AG08396 (cell line): Measurements from ENCODE around the gene MRPL20.

ENCODE experiments used
- DNase-seq: peaks from one replicate; pipeline ENCODE4 v3.0.0; 2012; ENCODE audit warnings: low spot score, mixed read lengths

MRPL20 gene

DNA sequence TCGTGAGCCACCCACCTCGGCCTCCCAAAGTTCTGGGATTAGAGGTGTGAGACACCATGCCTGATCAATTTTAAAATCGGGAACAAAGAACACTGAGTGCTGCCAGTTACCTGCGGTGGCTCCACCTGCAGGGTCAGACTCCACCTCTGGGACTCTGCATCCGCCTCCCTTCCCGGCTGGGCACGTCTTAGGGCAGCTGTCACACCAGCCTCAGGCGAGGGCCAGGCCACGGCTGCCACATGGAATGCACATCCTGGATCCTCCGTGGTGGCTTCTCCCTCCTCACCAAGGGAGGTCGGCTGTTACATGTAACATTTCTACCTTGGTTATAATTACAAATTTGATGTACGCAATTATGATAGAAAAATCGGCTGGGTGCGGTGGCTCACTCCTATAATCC is 42.8 kb downstream of the MRPL20 start:
- DNase-seq, result no peak

DNA sequence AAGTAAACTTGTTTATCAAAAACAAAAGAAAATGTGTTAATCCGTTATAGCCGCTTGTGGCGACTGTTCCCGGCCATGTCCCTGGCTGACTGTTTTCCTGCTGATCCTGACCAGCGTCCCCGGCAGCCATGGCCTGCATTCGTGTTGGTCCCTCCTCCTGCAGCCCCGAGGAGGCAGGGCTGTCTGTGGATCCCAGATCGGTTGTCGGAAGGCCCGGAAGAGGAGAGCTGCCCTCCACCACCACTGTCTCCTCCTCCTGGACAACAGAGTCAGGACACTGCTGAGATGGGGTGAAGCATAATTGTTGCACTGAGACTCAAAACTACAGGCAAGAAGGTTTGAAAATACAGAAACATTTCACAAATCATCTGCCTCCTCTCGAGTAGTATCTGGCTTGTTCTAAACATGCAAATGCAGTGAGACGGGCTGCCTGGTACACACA is 45.1 kb downstream of the MRPL20 start:
- DNase-seq, result peak; percentile 82

DNA sequence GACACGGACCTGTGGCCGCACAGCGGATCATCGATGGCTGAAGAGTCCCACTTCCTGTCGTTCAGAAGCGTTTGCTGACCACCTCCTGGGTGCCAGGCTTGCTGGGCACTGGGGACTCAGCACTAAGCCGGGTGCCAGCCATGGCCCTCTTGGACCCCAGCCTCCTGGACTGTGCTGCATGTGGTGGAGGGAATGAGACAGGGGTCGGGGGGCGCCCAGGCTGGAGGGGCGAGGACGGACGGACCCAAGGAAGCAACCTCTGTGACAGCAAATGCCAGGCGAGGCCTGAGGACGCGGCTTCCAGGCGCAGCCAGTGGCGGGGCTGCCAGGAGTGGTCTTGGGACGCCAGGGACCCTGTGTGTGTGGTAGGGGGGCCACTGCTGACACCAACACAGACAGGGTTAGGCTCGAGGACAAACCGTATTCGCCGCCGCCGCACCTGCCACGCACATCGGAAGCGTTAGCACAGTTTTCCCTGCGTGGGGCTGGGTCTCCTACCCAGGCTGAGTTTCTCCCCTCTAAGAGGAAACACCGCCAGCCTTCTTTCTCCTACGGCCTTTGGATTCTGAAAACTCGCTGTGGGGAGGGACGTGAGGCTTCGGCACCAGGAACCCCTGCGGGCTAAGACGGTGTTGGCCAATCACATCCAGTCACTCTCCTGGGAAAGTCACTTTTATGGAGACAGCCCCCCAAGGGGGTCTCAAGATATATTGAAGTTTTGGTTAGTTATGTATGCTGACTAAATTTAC is 45.7 kb downstream of the MRPL20 start:
- DNase-seq, result no peak

DNA sequence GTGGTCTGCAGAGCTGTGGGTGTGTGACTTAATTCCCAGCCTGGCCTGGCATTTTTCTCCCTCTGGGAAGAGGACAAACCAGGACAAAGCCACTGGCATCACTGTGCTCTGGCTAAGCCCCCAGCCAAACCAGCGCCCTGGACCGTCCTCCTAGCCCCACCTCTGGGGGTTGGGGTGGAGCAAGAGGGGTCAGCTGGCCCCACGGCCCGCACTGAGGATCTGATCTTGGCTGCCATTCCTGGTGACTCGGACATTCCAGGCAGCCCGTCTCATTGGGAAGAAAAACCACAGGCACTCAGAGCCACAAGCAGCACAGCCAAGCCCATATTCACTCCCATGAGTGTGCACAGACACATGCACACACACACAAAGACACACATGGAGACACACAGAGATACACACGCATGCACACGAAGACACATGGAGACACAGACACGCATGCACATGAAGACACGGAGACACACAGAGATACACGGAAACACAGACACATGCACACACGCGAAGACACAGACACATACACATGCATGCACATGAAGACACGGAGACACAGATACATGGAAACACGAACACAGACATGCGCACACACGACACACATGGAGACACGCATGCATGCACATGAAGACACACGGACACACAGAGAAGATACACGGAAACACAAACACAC is 46.5 kb downstream of the MRPL20 start:
- peak; percentile 95 for DNase-seq

DNA sequence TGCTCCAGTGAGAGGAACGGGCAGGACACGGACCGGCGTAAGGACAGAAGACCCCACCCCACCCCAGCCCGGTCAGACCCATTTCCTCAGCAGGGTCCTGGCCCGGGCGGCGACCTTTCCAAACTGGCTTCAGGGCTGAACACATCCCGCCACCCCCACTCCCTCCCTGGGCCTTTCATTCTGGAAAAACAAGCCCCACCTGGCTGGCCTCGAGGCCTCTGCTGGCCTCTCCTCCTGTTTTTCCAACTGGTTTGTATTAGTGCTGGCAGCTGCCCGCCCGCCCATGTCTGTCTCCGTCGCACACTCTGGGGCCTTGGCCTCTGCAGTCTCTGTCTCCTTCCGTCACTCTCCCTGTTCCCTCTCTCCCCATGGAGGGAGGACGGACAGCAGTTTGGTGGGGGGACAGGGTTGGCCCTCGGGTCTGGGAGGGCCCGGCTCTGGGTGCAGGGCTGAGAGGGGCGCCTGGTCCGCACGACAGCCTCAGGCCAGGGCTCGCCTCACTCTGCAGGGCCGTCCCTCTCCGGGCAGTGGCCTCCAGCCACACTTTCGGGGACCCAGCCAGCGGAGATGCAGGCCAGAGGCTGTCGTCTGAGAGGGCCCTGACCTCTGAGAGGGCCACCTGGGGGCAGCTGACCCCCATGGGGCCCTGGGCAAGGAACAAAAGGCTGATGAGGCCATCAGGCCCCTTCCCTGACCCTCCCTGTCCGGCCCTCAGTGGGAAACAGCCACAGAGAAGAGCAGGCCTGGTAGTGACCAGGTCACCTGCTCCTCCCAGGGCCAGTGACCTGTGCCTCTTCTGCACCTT is 47.2 kb downstream of the MRPL20 start:
- DNase-seq, result no peak

DNA sequence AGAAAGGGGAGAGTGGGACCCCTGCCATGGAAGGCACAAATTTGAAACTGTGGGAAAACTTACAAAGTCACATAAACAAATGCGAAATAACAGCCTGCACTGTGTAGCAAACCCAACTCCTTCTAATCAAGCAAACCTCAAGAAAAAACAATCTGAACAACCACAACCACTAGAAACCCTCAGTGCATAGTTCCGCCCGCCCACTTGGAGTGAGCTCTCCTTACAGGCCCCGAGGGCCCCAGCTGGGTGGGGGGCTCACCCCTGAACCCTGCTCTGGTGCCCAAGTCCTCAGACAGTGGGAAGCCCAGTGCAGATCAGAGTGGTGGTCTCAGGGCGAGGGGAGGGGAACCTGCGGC is 47.8 kb downstream of the MRPL20 start:
- DNase-seq, result peak; percentile 72

DNA sequence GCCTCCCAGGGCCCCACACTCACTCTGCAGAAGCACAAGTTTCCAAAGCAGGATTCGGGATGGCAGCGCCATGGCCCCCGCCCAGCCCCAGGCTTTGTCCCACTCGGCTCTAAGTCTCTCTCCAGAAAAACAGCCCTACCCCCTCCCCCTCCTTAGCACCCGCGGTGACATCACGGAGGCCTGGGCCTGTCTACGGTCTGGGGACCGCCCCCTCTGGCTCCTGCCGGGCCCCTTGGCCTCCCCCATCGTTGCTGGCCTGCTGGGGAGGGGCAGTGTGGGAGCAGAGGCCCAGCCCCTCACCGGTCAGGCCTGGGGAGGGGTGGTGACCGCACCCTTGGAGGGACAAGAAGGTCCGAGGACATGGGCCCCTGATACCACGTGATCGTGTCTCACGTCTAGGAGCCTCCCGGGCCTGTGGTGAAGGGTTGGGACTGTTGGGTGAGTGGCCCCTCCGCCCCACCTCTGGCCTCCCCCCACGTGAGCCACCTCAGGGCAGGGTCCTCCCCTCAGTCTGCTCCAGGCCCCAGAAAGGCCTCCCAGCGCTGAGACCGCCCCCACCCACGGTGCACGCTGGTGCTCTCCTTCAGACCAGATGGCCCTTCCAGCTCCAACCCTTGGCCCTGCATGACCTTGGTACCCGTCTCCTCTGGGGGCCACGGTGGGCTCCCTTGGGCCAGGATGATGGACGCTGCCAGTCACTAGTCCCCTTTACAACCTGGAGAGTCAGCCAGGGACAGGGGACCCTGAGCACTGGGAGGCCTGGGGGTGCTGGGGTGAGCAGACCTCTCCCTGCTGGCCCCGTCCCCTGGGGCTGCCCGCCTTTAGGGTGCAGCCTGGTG is 48.4 kb downstream of the MRPL20 start, which contains the start of gene MXRA8:
Gene MXRA8 (minus strand): TSS at position 123 of the 839 bp plus-strand sequence. CDS start 51 bp downstream, at position 72.
- DNase-seq, result peak; percentile 90

DNA sequence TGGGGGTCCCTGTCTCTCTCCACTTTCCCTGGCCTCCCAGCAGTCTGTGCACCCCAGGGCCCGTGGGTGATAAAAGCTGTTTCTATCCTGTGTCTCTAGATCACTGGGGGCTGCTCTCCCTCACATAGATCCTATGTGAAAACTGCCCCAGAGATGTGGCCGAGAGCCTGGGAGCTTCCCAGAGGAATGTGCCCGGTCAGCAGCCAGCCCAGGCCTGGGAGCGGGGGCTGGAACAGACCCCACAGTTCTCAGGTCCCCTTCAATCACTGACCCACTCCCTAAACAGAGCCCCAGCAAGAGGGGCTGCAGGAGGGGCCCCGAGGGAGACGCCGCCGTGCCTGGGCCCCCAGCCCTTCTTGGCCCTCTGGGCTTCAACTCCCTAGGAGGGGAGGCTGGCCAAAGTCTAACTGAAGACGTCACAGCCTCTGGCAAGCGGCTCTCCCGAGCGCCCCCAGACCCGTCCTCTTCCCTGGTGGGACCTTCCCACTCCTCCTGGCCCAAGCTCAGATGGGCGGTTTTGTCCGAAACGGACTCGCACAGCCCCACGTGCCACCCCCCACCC is 49.1 kb downstream of the MRPL20 start:
- no peak for DNase-seq

DNA sequence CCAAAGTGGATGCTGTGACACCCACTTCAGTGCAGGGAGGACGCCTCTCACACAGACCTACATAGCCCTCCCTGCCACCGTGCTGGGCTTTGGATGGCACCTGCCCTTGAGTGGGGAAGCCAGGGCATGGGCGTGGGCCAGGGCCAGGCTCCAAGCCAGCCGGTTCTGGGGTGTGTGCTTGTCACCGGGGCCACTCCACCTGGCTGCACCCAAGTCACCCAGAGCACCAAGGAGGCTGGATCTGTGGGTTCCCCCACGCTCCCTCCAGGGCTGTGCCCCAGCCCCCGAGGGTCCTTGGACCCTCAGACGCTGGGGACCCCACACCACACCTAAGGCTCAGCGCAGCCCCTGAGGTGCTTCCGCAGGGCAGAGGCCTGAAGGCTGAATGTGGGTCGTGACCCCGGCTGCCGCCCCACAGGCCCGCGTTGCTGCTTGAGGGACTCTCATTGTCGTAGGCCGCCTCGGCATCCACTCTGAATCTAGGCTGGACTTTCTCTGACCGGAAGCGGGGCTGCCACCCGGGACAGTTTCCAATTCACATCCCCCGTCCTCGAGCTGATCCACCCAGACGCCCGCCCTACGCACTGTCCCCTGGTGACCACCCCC is 50.2 kb downstream of the MRPL20 start:
- DNase-seq, result no peak

DNA sequence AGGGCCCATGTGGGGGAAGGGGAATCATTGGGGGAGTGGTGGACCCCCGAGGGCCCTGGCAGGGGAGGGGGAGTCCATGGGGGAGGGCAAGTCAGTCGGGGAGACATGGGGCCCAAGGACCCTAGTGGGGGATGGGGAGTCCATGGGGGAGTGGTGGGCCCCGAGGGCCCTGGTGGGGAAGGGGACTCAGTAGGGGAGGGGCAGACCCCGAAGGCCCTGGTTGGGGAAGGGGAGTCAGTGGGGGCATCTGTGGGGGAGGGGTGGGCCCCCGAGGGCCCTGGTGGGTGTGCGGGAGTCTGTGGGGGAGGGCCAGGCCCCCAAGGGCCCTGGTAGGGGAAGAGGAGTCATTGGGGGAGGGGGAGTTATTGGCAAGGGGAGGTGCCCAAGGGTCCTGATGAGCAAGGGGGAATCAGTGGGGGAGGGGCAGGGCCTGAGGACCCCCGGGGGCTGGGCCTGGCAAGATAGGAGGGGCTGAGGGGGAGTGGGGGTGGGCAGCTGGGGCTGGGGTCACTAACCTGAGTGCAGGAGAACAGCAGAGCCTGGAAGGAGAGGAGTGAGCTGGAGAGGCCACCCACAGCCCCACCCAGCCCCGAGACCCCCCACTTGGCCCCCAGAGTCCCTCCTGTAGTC is 50.8 kb downstream of the MRPL20 start:
- no peak for DNase-seq

DNA sequence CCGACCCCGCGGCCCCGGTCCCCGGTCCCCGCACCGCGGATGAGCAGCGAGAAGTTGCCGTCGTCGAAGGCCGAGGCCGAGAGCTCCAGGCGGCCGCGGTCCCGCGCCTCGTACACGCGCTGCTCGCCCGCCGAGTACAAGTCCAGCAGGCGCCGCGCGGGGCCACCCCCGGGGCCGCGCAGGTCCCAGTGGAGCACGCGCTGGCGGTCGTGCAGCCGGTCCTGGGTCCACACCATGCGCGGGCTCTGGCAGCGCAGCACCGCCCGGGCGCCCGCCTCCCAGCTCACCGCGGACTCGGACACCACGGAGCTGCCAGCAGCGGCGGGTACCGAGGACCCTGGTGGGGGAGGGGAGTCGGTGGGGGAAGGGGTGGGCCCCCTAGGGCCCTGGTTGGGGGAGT is 51.7 kb downstream of the MRPL20 start:
- peak; percentile 59 for DNase-seq

DNA sequence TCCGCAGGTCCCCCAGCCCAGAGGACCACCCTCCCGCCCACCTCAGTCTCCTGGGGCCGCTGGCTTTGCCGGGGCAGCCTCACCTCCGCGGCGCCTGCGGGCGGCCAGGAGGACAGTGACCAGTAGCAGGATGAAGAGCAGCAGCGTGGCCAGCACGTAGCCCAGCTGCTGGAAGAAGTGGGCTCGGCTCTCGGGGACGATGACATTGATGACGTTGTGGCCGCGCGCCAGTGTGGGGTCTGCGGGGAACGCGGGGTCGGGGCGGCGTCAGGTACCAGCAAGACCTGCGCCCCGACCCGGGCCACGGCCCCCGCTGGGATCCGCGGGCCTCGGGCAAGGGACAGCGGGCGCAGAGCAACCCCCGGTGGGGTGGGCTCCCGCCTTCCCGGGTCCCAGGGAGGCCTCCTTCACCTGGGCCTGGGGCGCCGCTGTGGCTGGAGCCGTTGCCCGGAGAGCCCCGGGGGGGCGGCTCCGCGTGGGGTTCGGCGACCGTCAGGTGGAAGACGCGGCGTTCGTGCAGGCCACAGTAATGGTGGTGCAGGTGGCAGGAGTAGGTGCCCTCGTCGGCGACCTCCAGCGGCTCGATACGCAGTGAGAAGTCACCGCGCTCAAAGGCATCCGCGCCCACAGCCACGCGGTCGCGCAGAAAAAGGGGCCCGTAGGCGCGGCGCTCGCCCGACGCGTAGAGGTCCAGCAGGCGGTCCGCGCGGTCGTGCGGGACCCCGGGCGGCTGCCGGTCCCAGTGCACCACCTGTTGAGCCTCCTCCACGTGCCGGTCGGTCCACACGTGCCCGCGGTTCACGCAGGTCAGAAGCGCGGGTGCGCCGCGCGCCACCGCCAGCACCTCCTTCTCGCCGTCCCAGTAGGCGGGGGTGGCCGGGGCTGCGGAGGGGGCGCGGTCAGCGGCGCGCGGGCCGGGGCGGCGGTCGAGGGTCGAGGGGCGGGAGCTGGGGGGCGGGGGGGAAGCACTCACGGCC is 52.5 kb downstream of the MRPL20 start:
- DNase-seq, result no peak

DNA sequence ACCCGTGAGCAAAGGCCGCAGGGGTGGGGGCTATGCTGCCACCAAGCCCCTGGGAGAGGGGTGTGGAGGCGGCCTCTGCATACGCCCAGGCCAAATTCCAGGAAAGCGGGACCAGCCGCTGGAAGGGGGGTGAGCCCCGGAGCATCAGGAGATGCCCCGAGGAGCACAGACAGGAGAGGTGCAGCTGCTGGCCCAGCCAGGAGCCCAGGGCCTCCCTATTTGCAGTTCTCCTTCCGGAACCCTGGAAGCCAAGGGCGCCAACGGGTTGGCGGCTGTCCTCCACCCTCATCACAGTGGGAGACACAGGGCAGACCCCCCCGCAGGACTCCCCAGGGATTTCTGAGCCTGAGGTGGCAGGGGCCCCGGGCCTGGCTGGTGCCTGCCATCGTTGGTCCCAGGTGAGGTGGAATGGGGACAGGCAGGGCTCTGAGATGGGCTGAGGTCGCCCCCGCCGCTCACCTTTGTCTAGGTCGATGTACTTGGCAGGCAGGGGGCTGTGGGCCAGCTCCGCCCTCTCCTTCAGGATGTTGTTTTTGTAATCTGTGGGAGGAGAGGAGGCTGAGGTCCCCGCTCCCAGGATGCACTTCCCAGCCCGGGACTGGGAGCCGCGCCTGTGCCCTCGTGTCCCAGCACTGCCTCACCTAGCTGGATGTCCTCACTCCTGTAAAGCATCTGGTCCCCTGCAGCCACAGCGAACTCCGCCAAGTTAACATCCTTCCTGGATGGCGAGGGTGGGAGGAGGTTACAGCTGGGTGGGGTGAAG is 53.5 kb downstream of the MRPL20 start:
- no peak for DNase-seq

DNA sequence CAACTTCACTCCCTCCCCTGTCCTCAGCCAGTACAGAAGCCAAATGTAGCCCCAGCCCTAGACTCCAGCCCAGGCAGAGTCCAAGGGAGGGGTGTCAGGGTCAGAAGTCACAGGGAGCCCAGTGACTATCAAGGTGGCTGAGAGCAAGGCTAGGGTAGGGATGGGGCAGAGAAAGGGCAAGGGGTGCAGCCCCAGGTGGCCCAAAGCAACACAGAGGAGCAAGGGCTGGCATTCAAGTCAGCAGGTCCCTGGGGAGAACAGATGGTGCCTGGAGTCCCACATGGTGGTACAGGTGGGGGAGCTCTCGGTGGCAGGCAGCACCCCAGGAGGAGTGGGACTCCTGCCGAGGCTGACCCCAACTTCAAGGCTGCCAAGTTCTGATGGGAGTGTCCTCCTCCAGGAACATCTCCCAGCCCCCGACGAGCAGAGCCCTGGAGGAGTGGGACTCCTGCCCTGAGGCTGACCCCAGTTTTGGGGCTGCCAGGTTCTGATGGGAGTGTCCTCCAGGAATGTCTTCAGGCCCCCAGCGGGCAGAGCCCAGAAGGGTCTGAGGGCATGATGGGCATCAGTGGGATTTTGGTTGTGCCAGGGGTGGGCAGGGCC is 54.2 kb downstream of the MRPL20 start:
- DNase-seq, result no peak
